T47D (cell line): ENCODE results near the gene KLF13.

ENCODE experiments used
- DNase-seq, 2 experiments: peaks; one replicate each; pipeline versions ENCODE4 v3.0.0 to v3.0.0-alpha.2; 2011 to 2012; ENCODE audit warnings: low read depth in 1 of 2, low spot score in 1 of 2
- JUND ChIP-seq: IDR thresholded peaks from 2 replicates; pipeline ENCODE4 v1.6.1; 2012; ENCODE audit warnings: low read depth
- in situ Hi-C: cut with HindIII; loops from 2 replicates; pipeline ENCODE4 v1.10.0; 2016; ENCODE audit warnings: low sequenced_read_pairs, low pct_unique_long_range_greater_than_20kb

KLF13 gene

DNA sequence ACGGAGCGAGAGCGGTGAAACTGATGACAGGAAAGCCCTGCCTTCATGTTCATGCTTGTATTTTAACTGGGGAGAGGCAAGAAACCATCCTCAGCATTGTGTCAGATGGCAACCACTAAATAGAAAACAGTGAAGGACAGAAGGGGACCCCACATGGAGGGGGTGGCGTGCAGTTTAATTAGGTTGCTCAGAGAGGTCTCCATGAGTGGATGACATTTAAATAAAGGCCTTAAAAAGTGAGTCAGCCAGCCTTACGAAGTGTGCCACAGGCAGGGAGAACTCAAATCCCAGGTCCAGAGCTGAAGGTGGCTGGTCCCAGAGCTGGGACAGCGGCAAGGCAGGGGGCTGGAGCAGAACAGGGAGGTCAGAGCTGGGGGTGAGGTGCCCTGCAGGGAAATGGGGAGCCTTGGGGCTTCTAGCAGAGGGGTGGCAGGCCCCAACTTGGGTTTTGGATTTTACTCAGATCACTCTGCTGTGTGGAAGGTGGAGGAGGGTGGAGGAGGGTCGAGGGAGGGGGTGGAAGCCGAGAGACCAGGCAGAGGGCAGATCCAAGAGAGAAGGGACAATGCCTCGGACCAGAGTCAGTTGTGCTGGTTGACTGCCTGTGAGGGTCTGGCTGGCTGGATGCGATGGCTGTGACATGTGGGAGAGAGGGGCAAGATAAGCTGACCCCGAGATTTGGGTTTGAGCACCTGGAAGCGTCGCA is 73.7 kb downstream of the KLF13 start:
- TF ChIP-seq JUND, result no peak
- in situ Hi-C loops, result no loop called here
- no peak for DNase-seq

DNA sequence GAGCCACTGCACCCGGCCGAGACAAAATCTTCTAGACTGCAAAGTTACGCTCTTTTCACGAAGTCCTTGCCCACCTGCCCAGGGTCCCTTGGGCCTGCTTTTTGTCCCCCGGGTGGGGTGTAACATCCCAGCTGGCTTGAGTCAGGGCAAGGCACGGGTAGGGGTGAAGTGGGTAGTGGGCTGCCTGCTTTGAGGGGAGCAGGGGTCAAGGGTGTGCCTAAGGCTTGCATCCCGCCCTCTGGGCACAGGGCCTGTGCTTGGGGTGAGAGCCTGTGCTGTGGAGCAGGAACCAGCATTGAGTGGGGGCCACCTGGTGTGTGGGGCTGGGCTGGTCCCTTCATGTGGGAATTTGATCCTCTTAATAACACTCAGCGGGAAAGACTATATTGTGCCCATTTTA is 74.6 kb downstream of the KLF13 start:
- no peak for DNase-seq
- no peak for TF ChIP-seq JUND
- in situ Hi-C loops, result no loop called here

DNA sequence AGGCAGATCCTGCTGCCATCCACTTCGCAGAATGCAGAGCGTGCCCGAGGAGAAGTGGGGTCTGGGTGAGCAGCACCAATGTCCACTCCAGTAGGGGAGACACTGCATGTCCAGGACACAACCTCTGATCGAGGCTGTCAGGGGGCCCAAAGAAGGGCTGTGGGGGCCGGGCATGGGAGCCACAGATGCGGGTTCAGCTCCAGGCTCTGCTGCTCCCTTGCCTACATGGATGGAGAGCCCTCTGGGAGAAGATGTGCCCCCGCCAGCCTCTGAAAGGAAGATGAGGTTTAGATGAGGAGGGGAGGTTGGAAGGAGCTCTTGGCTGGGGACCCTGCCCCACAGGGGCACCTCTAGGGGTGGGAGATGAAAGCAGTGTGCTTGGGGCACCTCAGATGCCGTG is 75.4 kb downstream of the KLF13 start:
- in situ Hi-C loops, result no loop called here
- no peak for TF ChIP-seq JUND

DNA sequence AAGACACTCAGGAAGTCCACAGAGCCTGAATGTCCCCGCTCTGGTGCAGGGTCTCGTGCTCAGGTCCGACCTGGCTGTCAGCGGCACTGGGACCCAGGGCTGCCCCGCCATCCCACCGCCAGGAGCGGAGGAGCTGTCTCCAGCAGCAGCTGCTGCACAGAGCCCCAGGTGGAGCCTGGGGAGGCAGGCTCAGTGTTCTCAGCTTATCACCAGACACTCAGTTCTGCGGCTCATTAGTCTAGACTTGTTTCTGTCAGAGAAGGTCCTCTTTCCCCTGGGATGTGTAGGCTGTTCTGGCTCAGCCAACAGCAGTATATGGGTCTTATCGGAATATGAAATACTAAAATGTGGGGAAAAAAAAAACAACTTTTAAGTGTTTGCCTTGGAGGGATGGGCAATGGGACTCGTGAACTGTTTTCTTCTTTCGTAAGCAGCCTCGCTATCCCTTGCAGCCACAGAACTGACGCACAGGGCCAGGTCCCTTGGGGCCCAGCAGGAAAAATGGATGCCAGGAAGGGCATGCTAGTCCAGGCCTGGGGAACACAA is 75.9 kb downstream of the KLF13 start:
- in situ Hi-C loops, result no loop called here
- no peak for DNase-seq
- TF ChIP-seq JUND, result no peak

More for the DNA sequence above, 75.4 kb downstream of the KLF13 start:
- DNase-seq, result no peak

DNA sequence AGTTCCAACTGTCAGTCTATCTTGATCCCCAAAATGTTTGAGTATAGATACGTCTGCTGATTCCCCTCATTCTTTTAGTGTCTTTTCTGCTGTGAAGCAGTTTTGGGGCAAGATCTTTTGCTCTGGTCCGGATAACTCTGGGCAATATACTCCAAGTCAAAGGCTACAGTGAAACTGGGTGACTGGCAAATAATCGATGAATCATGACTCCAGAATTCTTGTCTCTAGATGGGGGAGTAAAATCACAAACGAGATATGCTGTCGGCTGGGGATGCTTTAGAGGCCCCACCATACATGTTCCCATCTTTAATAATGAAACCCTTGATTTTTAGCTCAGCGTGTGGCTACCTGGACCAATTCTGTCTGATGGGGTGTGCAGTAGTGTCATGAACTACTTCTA is 76.5 kb downstream of the KLF13 start:
- TF ChIP-seq JUND, result no peak
- no peak for DNase-seq
- in situ Hi-C loops, result no loop called here

DNA sequence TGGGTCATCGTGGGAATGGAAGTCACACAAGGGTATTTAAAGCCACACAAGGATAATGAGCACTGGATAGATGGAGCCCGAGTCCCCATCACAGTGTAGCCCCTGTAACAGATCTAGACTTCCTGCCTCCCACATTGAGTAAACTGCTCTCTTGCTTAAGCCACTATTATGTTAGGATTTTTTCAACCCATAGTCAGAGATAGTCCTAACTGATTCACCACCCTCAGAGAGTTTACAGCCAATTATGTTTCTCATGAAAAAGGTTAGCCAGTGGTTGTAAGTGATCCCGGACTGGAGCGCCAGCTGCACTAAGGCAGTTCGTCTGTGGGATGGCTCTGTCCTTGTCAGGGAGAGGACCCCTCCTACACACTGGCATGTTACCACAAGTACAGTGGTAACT is 77.0 kb downstream of the KLF13 start:
- TF ChIP-seq JUND, result no peak
- DNase-seq, result no peak
- in situ Hi-C loops, result no loop called here

DNA sequence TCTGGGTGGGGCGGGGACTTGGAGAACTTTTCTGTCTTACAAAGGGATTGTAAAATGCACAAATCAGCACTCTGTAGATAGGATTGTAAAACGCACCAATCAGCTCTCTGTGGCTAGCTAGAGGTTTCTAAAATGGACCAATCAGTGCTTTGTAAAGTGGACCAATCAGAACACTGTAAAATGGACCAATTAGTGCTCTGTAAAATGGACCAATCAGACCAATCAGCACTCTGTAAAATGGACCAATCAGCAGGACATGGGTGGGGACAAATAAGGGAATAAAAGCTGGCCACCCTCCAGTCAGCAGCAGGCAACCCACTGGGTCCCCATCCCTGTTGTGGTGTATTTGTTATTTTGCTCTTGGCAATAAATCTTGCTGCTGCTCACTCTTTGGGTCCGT is 77.7 kb downstream of the KLF13 start:
- in situ Hi-C loops, result no loop called here
- no peak for DNase-seq
- TF ChIP-seq JUND, result no peak

DNA sequence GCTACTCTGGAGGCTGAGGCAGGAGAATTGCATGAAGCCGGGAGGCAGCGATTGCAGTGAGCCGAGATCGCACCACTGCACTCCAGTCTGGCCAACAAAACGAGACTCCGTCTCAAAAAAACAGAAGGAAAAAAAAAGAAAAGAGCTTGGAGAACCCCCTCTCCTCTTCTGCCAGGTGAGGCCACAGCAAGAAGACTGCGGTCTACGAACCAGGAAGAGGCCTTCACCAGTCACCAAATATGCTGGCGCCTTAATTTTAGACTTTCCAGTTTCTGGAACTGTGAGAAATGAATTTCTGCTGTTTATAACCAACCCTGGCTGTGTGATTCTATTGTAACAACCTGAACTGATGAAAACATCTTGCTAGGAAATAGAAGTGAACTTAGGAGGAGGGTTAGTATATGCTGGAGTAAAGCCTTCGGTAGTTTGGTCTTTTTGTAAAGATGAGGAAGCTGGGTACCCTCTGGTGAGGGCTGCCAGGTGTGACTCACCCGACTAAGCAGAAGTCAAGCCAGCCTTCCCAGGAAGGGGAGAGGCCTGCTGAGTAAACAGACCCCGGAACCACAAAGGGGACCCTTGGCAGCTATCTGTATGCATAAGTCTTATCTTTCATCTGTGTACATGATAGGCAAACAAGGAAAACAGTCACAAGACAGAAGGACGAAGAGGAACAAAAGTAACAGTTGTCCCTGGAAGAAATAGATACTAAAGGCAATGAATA is 78.7 kb downstream of the KLF13 start:
- in situ Hi-C loops, result no loop called here
- no peak for DNase-seq
- TF ChIP-seq JUND, result no peak

DNA sequence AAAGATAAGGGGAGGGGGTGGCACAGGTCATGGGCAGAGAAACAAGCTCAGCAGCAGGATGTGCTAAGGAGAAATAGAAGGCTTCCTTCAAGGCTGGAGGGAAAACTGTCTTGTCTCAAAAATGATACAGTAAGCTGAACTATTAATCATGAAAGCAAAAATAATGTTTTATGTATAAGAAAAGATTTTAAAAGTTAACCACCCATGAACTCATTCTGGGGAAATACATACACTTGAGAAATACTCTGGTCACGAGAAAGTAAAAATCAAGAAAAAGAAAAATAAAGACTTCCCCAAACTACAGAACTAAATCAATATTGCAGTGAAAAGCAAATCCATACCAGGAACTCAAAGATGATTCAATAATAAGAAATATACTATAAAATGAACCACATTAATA is 80.7 kb downstream of the KLF13 start:
- TF ChIP-seq JUND, result no peak
- in situ Hi-C loops, result no loop called here
- DNase-seq, result no peak

DNA sequence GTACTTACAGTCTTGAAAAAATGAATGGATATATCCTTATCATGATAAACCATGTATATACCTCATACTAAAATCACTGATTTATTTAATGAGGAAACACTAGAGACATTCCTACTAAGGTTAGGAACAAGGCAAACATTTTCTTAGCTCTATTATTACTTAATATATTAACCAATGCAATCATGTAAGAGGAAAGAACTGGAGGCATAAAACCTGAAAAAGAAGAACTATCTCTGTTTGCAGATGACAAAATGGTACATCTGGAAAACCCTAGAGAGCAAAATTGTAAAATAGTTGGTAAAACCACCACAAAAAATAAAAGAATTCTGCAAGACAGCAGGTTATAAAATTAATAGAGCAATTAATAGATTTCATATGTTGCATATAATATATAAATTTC is 81.2 kb downstream of the KLF13 start:
- no peak for DNase-seq

DNA sequence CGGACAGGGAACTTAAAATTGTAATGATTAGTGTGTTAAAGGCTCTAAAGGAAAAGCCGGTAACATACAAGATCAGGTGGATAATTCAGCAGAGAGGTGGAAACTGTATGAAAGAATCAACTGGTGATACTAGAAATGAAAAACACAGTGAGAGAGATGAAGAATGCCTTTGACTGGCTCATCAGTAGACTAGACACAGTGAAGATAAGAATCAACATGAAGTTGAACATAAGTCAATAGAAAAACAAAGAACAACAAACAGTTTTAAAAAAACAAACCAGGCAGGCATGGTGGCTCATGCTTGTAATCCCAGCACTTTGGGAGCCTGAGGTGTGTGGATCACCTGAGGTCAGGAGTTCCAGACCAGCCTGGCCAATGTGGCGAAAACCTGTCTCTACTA is 82.1 kb downstream of the KLF13 start:
- in situ Hi-C loops, result no loop called here
- no peak for TF ChIP-seq JUND
- DNase-seq, result no peak

More for the DNA sequence above, 81.2 kb downstream of the KLF13 start:
- no peak for TF ChIP-seq JUND
- in situ Hi-C loops, result no loop called here

DNA sequence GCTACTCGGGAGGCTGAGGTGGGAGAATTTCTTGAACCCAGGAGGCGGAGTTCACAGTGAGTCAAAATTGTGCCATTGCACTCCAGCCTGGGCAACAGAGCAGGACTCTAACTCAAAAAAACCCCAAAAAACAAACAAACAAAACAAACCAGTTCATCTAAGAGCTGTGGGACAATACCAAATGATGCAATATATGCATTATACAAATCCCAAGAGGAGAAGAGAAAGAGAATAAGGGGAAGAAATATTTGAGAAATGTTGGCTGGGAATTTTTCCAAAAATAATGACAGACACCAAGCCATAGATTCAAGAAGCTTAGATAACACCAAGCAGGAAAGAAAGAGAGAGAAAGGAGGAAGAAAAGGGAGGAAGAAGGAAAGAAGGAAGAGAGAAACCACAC is 82.5 kb downstream of the KLF13 start:
- in situ Hi-C loops, result no loop called here
- DNase-seq, result no peak
- TF ChIP-seq JUND, result no peak

DNA sequence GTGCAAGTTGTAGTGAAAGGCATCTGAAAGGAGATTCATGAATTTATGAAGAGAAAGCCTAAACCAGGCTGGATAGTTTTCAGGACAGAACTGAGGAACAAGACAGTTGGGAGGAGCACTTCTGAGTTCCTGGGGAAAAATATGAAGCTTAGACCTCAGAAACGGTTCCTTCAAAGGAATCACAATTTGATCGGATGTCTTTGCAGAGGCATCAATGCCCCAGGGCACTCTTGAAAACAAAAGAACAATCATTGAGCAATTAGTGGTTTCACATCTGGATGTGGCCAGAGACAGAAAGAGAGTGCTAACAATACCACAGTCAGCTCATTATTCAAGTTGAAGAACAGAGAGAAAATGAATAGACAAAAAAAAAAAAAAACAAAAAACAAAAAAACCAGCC is 86.2 kb downstream of the KLF13 start:
- no peak for DNase-seq
- no peak for TF ChIP-seq JUND
- in situ Hi-C loops, result no loop called here
